Panc1 (cell line): ENCODE measurements around the gene NFATC3. TPM values are rescaled to one million over a fixed set of nuclear protein-coding genes. Genes with fewer than 3 reads are reported as not detected.

Source experiments
- ATAC-seq: fragments of 200-7000 bp; cut with Tn5 transposase; 2 replicates; pipeline ENCODE4 v1.9.1; 2020; ENCODE audit warnings: mild to moderate bottlenecking, moderate library complexity
- BruUV-seq: library from RNA; stranded (reverse); fragments of 400-500 nt; replicated peaks from 2 replicates; lab custom pipeline; 2021; lab: Mats Ljungman, UMichigan
- CTCF ChIA-PET: fragments of 300-600 bp; sonication (Branson Sonifier 250); formaldehyde crosslinking; loops from one replicate; lab custom pipeline; 2022; ENCODE audit warnings: antibody characterized with exemption; lab: Charles Lee
- POLR2A ChIA-PET: fragments of 300-600 bp; sonication (Branson Sonifier 250); formaldehyde crosslinking; loops from one replicate; lab custom pipeline; 2022; ENCODE audit warnings: antibody characterized with exemption; lab: Charles Lee
- DNase-seq: peaks from one replicate; pipeline ENCODE4 v3.0.0-alpha.2; 2010; ENCODE audit warnings: low read depth, low spot score
- H3K27ac ChIP-seq: 2 replicates; pipeline ENCODE4 v1.5.1; 2011; ENCODE audit warnings: mild to moderate bottlenecking, low read length, inconsistent platforms
- H3K27me3 ChIP-seq: fragments of 200-500 bp; sonication (Bioruptor generic); 2 replicates; pipeline ENCODE4 v1.6.0; 2014; ENCODE audit warnings: low read length, inconsistent platforms; ENCODE audit not compliant: control insufficient read depth, insufficient read depth
- H3K36me3 ChIP-seq: fragments of 200-500 bp; sonication (Bioruptor generic); 2 replicates; pipeline ENCODE4 v1.5.1; 2014; ENCODE audit warnings: inconsistent platforms, mild to moderate bottlenecking, low read length, moderate library complexity; ENCODE audit not compliant: control insufficient read depth, insufficient read depth
- H3K4me1 ChIP-seq: 2 replicates; pipeline ENCODE4 v1.5.1; 2011; ENCODE audit warnings: inconsistent platforms, mild to moderate bottlenecking, low read length, moderate library complexity; ENCODE audit not compliant: control insufficient read depth, insufficient read depth
- H3K4me3 ChIP-seq, 2 experiments: 2 replicates each; pipeline ENCODE4 v1.5.1; 2011 to 2012; ENCODE audit warnings: low read depth in 2 of 2, low read length in 2 of 2, mild to moderate bottlenecking in 2 of 2, inconsistent platforms in 1 of 2, moderate library complexity in 1 of 2
- H3K9me3 ChIP-seq: fragments of 200-500 bp; sonication (Bioruptor generic); 2 replicates; pipeline ENCODE4 v1.5.1; 2014; ENCODE audit warnings: low read depth, mild to moderate bottlenecking, inconsistent platforms, low read length, moderate library complexity; ENCODE audit not compliant: control insufficient read depth, insufficient read depth
- POLR2AphosphoS5 ChIP-seq: IDR thresholded peaks from 2 replicates; pipeline ENCODE4 v1.6.1; 2012; ENCODE audit warnings: mild to moderate bottlenecking, low read depth, low read length, moderate library complexity
- SIN3A ChIP-seq: IDR thresholded peaks from 2 replicates; pipeline ENCODE4 v1.6.1; 2012; ENCODE audit warnings: low read depth, mild to moderate bottlenecking, low read length, moderate library complexity, borderline replicate concordance; ENCODE audit not compliant: insufficient read depth
- TCF7L2 ChIP-seq: IDR thresholded peaks from 2 replicates; pipeline ENCODE4 v1.6.1; 2011; ENCODE audit warnings: mild to moderate bottlenecking, low read depth, low read length, inconsistent platforms
- in situ Hi-C: cut with HindIII; loops from 2 replicates; pipeline ENCODE4 v1.10.0; 2016; ENCODE audit warnings: low sequenced_read_pairs, low pct_unique_long_range_greater_than_20kb
- intact Hi-C: fragments of 100-400 bp; cut with micrococcal nuclease; formaldehyde crosslinking; loops from one replicate; pipeline ENCODE4 v1.10.0; 2022; ENCODE audit not compliant: unreplicated experiment
- total RNA-seq: library from RNA; stranded (reverse); gene quantifications from one replicate; pipeline ENCODE4 v1.2.1, GENCODE V29; 2021; ENCODE audit not compliant: unreplicated experiment
- TF ChIP-seq, protein P1 (sequence below): fragments of 450-650 bp; IDR thresholded peaks from 2 replicates; pipeline ENCODE4 v1.5.1; 2017; ENCODE audit warnings: mild to moderate bottlenecking
- TF ChIP-seq, protein P2 (sequence below), 2 experiments: IDR thresholded peaks; 2 replicates each; pipeline ENCODE4 v1.6.1; 2011 to 2012; ENCODE audit warnings: low read depth in 2 of 2, control low read depth in 1 of 2, low read length in 1 of 2, mild to moderate bottlenecking in 1 of 2, moderate library complexity in 1 of 2; ENCODE audit not compliant: insufficient read depth in 1 of 2

NFATC3 gene
- total RNA-seq, 1 experiment from 2014 or later, result 24.8 TPM

DNA sequence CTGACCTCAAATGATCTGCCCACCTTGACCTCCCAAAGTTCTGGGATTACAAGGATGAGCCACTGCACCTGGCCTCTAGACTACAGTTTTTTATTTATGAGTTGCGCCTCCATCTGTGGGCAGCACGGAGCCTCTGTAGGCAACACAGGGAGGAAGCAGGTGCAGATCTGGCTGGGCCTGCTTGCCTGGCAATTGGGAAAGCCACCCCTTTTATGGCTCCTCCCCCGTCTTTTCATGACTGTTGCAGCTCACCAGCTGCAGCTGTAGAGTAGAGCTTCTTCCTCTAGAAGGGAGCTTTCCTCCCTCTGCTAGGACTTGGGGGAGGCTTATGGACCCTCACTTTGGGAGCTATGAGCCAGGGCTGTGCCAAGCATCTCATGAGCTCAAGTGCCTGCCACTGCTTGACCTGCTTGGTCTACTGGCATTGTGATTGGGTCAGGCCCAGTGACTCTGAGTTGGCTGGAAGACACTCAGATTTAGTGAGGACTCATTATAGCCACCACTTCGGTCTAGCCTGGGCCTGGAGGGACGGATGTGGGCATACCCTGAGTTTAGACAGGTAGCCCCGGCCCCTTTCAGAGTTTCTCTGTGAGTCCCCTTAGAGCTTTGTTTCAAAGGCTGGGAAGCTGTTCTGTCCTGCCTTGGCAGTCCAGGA lies 172.2 kb downstream of the NFATC3 start:
- Histone ChIP-seq H3K9me3 (no peaks in the 10 kb centered on the region), H3K4me3 (no peak overlapping the region), H3K4me1 (no peaks in the 10 kb centered on the region; the same call in 1 of the 2 replicates), H3K36me3 (no peaks in the 10 kb centered on the region), H3K27ac (no peak overlapping the region), H3K27me3 (no peaks in the 10 kb centered on the region)
- TF ChIP-seq SIN3A, result no peak
- TF ChIP-seq POLR2AphosphoS5, result no peak
- TF ChIP-seq, protein P1, sequence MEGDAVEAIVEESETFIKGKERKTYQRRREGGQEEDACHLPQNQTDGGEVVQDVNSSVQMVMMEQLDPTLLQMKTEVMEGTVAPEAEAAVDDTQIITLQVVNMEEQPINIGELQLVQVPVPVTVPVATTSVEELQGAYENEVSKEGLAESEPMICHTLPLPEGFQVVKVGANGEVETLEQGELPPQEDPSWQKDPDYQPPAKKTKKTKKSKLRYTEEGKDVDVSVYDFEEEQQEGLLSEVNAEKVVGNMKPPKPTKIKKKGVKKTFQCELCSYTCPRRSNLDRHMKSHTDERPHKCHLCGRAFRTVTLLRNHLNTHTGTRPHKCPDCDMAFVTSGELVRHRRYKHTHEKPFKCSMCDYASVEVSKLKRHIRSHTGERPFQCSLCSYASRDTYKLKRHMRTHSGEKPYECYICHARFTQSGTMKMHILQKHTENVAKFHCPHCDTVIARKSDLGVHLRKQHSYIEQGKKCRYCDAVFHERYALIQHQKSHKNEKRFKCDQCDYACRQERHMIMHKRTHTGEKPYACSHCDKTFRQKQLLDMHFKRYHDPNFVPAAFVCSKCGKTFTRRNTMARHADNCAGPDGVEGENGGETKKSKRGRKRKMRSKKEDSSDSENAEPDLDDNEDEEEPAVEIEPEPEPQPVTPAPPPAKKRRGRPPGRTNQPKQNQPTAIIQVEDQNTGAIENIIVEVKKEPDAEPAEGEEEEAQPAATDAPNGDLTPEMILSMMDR, result no peak
- TF ChIP-seq TCF7L2, result no peak
- TF ChIP-seq, protein P2, sequence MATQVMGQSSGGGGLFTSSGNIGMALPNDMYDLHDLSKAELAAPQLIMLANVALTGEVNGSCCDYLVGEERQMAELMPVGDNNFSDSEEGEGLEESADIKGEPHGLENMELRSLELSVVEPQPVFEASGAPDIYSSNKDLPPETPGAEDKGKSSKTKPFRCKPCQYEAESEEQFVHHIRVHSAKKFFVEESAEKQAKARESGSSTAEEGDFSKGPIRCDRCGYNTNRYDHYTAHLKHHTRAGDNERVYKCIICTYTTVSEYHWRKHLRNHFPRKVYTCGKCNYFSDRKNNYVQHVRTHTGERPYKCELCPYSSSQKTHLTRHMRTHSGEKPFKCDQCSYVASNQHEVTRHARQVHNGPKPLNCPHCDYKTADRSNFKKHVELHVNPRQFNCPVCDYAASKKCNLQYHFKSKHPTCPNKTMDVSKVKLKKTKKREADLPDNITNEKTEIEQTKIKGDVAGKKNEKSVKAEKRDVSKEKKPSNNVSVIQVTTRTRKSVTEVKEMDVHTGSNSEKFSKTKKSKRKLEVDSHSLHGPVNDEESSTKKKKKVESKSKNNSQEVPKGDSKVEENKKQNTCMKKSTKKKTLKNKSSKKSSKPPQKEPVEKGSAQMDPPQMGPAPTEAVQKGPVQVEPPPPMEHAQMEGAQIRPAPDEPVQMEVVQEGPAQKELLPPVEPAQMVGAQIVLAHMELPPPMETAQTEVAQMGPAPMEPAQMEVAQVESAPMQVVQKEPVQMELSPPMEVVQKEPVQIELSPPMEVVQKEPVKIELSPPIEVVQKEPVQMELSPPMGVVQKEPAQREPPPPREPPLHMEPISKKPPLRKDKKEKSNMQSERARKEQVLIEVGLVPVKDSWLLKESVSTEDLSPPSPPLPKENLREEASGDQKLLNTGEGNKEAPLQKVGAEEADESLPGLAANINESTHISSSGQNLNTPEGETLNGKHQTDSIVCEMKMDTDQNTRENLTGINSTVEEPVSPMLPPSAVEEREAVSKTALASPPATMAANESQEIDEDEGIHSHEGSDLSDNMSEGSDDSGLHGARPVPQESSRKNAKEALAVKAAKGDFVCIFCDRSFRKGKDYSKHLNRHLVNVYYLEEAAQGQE (IDR thresholded peaks at IDR 0.05; ENCODE audit: insufficient read depth in 1 of 2, low read depth in 2 of 2, low read length in 1 of 2), result no peak
- ChIA-PET POLR2A (no interaction called here), CTCF (no interaction called here)
- in situ Hi-C loops, result no loop called here
- DNase-seq, result no peak
- ATAC-seq, result no peak
- no TSS peak for BruUV-seq
- intact Hi-C loops, result no loop called here

DNA sequence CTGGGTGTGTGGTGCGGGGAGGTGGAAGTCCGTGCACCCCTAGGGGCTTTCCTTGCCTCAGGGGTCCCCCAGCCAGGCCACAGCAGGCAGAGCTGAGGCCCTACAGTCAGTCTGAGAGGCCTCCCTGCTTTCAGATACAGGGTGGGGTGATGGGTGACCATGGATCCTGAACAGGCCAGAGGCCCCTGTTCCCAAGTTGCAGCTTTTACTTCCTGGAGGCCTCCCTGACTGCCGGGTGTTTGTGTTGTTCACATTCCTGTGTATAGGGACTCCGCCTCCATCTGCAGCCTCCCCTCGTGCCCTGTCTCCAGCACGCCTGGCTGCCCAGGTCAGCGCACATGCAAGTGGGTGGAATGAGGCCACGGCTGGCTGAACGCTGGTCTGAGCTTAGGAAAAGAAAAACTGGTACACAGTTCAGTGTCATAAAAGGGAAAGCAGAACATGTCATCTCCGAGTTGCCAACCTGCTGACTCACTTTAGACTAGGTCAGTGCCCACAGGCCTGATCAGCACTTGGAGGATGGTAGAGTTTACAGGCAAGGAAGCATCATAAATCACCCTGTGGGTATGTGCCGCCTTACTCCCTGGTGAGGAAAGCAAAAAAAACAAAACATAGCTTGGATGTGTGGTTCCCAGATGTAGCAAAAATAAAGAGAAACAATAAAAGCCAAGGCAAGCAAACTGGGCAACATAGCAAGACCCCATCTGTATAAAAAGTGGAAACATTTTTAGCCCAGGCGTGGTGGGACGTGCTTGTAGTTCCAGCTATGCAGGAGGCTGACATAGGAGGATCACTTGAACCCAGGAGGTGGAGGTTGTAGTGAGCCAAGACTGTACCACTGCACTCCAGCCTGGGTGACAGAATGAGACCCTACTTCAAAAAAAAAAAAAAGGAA lies 173.0 kb downstream of the NFATC3 start:
- in situ Hi-C loops, result no loop called here
- no peaks in the 10 kb centered on the region for H3K9me3 ChIP-seq
- H3K27ac ChIP-seq, result no peak overlapping the region
- POLR2A ChIA-PET, result no interaction called here
- no TSS peak for BruUV-seq
- CTCF ChIA-PET, result no interaction called here
- H3K4me1 ChIP-seq, result no peaks in the 10 kb centered on the region; the same call in 1 of the 2 replicates
- DNase-seq (no peak), ATAC-seq (peak; percentile 36)
- no peaks in the 10 kb centered on the region for H3K36me3 ChIP-seq
- intact Hi-C loops, result no loop called here
- TF ChIP-seq POLR2AphosphoS5 (no peak), SIN3A (no peak), TCF7L2 (no peak)
- TF ChIP-seq, protein P1, result no peak
- TF ChIP-seq, protein P2 (IDR thresholded peaks at IDR 0.05; ENCODE audit: insufficient read depth in 1 of 2, low read depth in 2 of 2, low read length in 1 of 2), result no peak
- H3K4me3 ChIP-seq, result no peak overlapping the region
- no peaks in the 10 kb centered on the region for H3K27me3 ChIP-seq
